Prostate gland (tissue), 2 donors: Measurements from ENCODE around the gene LMBRD2.

Experiments
- POLR2AphosphoS5 ChIP-seq: sonication (generic); formaldehyde crosslinking; IDR thresholded peaks from one replicate; pipeline ENCODE4 v1.6.1; 2017; ENCODE audit warnings: antibody characterized with exemption
- TF ChIP-seq, protein P1 (sequence below), 4 experiments: fragments of 200-600 bp in 2 of 4; fragments of 450-650 bp in 2 of 4; sonication (generic) in 2 of 4; IDR thresholded peaks; 1 replicate in 3 of 4; 2 replicates in 1 of 4; pipeline ENCODE4 v1.5.1; 2016 to 2019; ENCODE audit warnings: antibody characterized with exemption in 4 of 4, mild to moderate bottlenecking in 2 of 4, moderate library complexity in 2 of 4

DNA sequence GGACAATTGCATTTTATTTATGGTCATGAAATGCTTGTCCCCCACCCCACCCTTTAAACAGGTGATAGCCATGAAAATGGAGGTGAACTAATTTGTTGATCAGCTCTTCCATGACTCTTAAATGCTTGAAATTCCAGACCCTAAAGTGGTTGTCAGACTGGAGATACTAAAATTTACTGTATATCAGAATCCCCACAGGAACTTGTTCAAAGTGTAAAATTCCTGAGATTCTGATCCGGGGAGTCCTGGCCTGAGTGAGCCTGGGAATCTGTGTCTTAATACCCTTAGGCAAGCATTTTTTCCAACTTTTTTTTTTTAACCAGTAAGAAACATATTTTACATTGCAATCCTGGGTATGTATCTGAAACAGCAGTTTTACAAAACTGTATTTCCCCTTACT lies 4.9 kb upstream of the LMBRD2 start:
- TF ChIP-seq, protein P1, sequence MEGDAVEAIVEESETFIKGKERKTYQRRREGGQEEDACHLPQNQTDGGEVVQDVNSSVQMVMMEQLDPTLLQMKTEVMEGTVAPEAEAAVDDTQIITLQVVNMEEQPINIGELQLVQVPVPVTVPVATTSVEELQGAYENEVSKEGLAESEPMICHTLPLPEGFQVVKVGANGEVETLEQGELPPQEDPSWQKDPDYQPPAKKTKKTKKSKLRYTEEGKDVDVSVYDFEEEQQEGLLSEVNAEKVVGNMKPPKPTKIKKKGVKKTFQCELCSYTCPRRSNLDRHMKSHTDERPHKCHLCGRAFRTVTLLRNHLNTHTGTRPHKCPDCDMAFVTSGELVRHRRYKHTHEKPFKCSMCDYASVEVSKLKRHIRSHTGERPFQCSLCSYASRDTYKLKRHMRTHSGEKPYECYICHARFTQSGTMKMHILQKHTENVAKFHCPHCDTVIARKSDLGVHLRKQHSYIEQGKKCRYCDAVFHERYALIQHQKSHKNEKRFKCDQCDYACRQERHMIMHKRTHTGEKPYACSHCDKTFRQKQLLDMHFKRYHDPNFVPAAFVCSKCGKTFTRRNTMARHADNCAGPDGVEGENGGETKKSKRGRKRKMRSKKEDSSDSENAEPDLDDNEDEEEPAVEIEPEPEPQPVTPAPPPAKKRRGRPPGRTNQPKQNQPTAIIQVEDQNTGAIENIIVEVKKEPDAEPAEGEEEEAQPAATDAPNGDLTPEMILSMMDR (IDR thresholded peaks at IDR 0.05), result no peak
- TF ChIP-seq POLR2AphosphoS5, result no peak
